Fibroblast of lung (primary cell): ENCODE measurements around the gene ATXN7L1. TPM values are rescaled to one million over a fixed set of nuclear protein-coding genes. Genes with fewer than 3 reads are reported as not detected.

Experiments
- DNase-seq, 2 donors: peaks; one replicate each; pipeline versions ENCODE4 v3.0.0 to v3.0.0-alpha.2; 2010; ENCODE audit warnings: low read depth in 2 of 2
- H2AFZ ChIP-seq: 2 replicates; pipeline ENCODE4 v1.5.1; 2012; ENCODE audit warnings: low read length, control low read depth, inconsistent platforms
- H3K27ac ChIP-seq: 2 replicates; pipeline ENCODE4 v1.5.1; 2011; ENCODE audit warnings: low read length, control low read depth; ENCODE audit not compliant: insufficient read depth
- H3K27me3 ChIP-seq: 2 replicates; pipeline ENCODE4 v1.5.1; 2011; ENCODE audit warnings: mild to moderate bottlenecking, low read length; ENCODE audit not compliant: control insufficient read depth, insufficient read depth
- H3K36me3 ChIP-seq: 2 replicates; pipeline ENCODE4 v1.5.1; 2011; ENCODE audit warnings: low read length; ENCODE audit not compliant: control insufficient read depth, insufficient read depth
- H3K4me1 ChIP-seq: 2 replicates; pipeline ENCODE4 v1.5.1; 2011; ENCODE audit warnings: low read length; ENCODE audit not compliant: control insufficient read depth, insufficient read depth; ENCODE audit errors: extremely low read depth
- H3K4me2 ChIP-seq: 2 replicates; pipeline ENCODE4 v1.5.1; 2011; ENCODE audit warnings: low read length, control low read depth; ENCODE audit not compliant: insufficient read depth; ENCODE audit errors: extremely low read depth
- H3K4me3 ChIP-seq, 4 experiments: fragments of 200-600 bp in 1 of 4; sonication (generic) in 1 of 4; replicated peaks in 1 of 4; 2 replicates each; pipeline ENCODE4 v1.5.1; 2011 to 2016; ENCODE audit warnings: low read length in 4 of 4, low read depth in 3 of 4, mild to moderate bottlenecking in 3 of 4, control low read depth in 2 of 4, inconsistent platforms in 1 of 4, mixed read lengths in 1 of 4; ENCODE audit not compliant: insufficient read depth in 1 of 4; ENCODE audit errors: control extremely low read depth in 1 of 4
- H3K79me2 ChIP-seq: 2 replicates; pipeline ENCODE4 v1.5.1; 2012; ENCODE audit warnings: mild to moderate bottlenecking, low read length, inconsistent platforms; ENCODE audit not compliant: control insufficient read depth, insufficient read depth
- H3K9ac ChIP-seq: 2 replicates; pipeline ENCODE4 v1.5.1; 2011; ENCODE audit warnings: mild to moderate bottlenecking, low read length, control low read depth; ENCODE audit not compliant: insufficient read depth
- H3K9me3 ChIP-seq: 2 replicates; pipeline ENCODE4 v1.5.1; 2012; ENCODE audit warnings: low read depth, low read length; ENCODE audit not compliant: control insufficient read depth, insufficient read depth
- H4K20me1 ChIP-seq: 2 replicates; pipeline ENCODE4 v1.5.1; 2011; ENCODE audit warnings: low read length; ENCODE audit not compliant: control insufficient read depth, insufficient read depth; ENCODE audit errors: extremely low read depth
- EZH2 ChIP-seq: IDR thresholded peaks from 2 replicates; pipeline ENCODE4 v1.5.1; 2012; ENCODE audit warnings: low read length, control low read depth, mild to moderate bottlenecking; ENCODE audit errors: missing control alignments
- polyA plus RNA-seq, 2 donors: library from polyadenylated mRNA; depleted of rRNA in 1 of 2; stranded (reverse) in 1 of 2; unstranded in 1 of 2; fragments of >200 nt; gene quantifications; 2 replicates each; pipeline ENCODE4 v1.2.1, GENCODE V29; 2011 to 2012; ENCODE audit warnings: missing spikeins in 1 of 2
- total RNA-seq: library from RNA; depleted of rRNA; stranded (reverse); fragments of >200 nt; gene quantifications from 2 replicates; pipeline ENCODE4 v1.2.1, GENCODE V29; 2014
- TF ChIP-seq, protein P1 (sequence below), 2 donors: IDR thresholded peaks in 1 of 2; conservative IDR thresholded peaks in 1 of 2; 1 replicate in 1 of 2; 2 replicates in 1 of 2; pipeline ENCODE4 v1.5.1; 2011 to 2012; ENCODE audit warnings: low read length in 2 of 2, control low read depth in 1 of 2, inconsistent platforms in 1 of 2, low read depth in 1 of 2, mild to moderate bottlenecking in 1 of 2

Gene ATXN7L1
- total and polyA plus RNA-seq, 2 donors (not counting 1 experiment from before 2014, with no cell fraction given): 5.1 to 9.4 TPM

DNA sequence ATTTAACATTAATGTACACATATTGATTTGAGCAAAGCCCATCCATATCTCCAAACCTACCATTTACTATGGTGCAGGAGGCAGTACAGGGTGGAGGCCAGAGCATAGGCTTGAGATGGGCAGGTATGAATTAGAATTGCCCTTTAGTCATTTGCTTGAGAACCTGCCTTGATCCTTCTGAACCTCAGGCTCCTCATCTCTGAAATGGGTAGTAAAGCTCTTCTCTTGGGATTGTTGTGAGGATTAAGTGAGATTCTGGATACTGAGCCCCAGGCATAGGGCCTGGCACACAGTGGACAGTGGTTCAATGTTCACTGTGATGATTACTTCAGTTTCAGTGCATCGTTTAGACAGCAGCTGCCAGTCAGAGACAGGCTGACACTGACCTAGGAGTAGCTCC, 5.0 kb upstream of the ATXN7L1 start:
- H3K27ac ChIP-seq: no peak overlapping the region
- peaks cover 29% of the 10 kb centered on the region for H3K79me2 ChIP-seq
- H3K4me2 ChIP-seq: no peak overlapping the region
- H4K20me1 ChIP-seq: no peaks in the 10 kb centered on the region
- H3K9me3 ChIP-seq: no peaks in the 10 kb centered on the region
- no peak for DNase-seq
- TF ChIP-seq, protein P1, sequence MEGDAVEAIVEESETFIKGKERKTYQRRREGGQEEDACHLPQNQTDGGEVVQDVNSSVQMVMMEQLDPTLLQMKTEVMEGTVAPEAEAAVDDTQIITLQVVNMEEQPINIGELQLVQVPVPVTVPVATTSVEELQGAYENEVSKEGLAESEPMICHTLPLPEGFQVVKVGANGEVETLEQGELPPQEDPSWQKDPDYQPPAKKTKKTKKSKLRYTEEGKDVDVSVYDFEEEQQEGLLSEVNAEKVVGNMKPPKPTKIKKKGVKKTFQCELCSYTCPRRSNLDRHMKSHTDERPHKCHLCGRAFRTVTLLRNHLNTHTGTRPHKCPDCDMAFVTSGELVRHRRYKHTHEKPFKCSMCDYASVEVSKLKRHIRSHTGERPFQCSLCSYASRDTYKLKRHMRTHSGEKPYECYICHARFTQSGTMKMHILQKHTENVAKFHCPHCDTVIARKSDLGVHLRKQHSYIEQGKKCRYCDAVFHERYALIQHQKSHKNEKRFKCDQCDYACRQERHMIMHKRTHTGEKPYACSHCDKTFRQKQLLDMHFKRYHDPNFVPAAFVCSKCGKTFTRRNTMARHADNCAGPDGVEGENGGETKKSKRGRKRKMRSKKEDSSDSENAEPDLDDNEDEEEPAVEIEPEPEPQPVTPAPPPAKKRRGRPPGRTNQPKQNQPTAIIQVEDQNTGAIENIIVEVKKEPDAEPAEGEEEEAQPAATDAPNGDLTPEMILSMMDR (conservative IDR thresholded peaks at IDR 0.05 in 1 of 2, IDR thresholded peaks at IDR 0.05 in 1 of 2; ENCODE audit: low read depth in 1 of 2, low read length in 2 of 2): no peak
- TF ChIP-seq EZH2: no peak
- H3K27me3 ChIP-seq: no peaks in the 10 kb centered on the region
- no peaks in the 10 kb centered on the region for H3K4me1 ChIP-seq
- no peak overlapping the region for H3K9ac ChIP-seq
- no peaks in the 10 kb centered on the region for H3K36me3 ChIP-seq
- H3K4me3 ChIP-seq: no peak overlapping the region
- no peak overlapping the region for H2AFZ ChIP-seq

DNA sequence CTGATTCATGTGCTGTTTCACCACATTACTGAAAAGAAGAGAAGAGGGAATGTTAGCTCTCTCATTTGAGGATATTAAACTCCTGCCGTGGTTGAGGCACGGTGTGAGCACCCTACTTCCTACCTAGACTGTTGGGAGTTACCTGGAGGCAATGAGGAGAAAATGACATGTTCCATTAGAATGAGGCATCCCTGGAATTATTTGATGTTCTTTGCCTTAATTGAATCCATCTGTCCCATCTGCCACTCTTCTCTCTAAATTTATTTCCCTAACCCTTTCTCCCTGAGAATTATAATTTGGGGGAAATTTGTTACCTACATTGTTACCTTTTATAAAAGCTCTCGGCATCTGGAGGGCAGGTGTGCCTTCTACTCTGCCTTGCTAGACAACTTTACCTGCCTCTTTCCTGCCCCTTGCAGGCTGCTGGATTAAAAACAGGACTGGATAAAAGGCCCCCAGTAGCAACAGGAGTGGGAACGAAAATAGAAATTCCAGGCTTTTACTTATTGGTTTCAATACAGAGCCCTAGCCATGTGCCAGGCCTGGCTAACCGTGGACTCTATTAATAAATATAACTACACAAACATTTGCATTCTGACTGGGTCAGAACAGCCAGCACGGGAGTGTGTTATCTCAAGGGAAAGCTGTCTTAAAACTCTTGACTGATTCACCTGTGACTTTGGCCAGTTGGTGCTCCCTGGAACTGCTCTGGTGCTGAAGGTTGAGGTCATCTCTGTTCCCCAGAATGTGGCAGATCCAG, 4.4 kb upstream of the ATXN7L1 start:
- H3K9ac ChIP-seq: no peak overlapping the region
- H3K4me2 ChIP-seq: no peak overlapping the region
- no peaks in the 10 kb centered on the region for H3K4me1 ChIP-seq
- H3K36me3 ChIP-seq: no peaks in the 10 kb centered on the region
- H4K20me1 ChIP-seq: no peaks in the 10 kb centered on the region
- peaks cover 33% of the 10 kb centered on the region for H3K79me2 ChIP-seq
- H3K9me3 ChIP-seq: no peaks in the 10 kb centered on the region
- no peaks in the 10 kb centered on the region for H3K27me3 ChIP-seq
- no peak overlapping the region for H3K4me3 ChIP-seq
- no peak for TF ChIP-seq EZH2
- TF ChIP-seq, protein P1 (conservative IDR thresholded peaks at IDR 0.05 in 1 of 2, IDR thresholded peaks at IDR 0.05 in 1 of 2; ENCODE audit: low read depth in 1 of 2, low read length in 2 of 2): no peak
- DNase-seq: no peak
- H3K27ac ChIP-seq: no peak overlapping the region
- H2AFZ ChIP-seq: no peak overlapping the region

- Histone ChIP-seq H3K27ac (no peak overlapping the region), H3K4me1 (peaks cover 4% of the 10 kb centered on the region), H3K27me3 (no peaks in the 10 kb centered on the region), H3K4me2 (no peak overlapping the region), H3K36me3 (peaks cover 2% of the 10 kb centered on the region), H2AFZ (no peak overlapping the region), H3K79me2 (peaks cover 38% of the 10 kb centered on the region), H4K20me1 (no peaks in the 10 kb centered on the region), H3K4me3 (no peak overlapping the region), H3K9me3 (no peaks in the 10 kb centered on the region), H3K9ac (no peak overlapping the region)
- DNase-seq: no peak
- TF ChIP-seq, protein P1 (conservative IDR thresholded peaks at IDR 0.05 in 1 of 2, IDR thresholded peaks at IDR 0.05 in 1 of 2; ENCODE audit: low read depth in 1 of 2, low read length in 2 of 2): no peak
- no peak for TF ChIP-seq EZH2
These were observed 3.4 kb upstream of the ATXN7L1 start for GRCh38 chr7:105879782-105880181.
